Measurements from ENCODE around the gene NELFCD.
"Not testable (repeated sequence)": the region's sequence is repeated elsewhere in the genome, so short reads cannot be mapped to it uniquely, and the experiment has no call there.

The NELFCD gene

DNA sequence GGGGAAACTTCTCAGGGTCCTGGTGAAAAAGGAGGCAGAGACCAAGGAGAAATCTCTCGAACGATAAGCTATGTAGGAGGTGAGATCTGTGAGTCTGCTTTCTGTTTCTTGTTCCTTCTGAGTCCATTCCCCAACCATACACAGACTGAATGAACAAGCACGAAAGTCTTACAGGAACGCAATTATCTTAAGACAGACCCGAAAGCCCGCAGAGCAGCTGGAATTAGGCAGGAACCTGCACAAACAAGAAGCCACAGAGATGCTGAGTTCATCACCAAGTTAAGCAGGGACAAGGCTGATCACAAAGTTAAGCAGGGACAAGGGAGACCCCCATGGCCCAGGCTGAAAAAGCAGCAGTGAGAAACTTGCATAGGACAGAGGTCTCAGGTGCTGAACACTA, 21.4 kb upstream of the NELFCD start:
- TF ChIP-seq, protein P1, sequence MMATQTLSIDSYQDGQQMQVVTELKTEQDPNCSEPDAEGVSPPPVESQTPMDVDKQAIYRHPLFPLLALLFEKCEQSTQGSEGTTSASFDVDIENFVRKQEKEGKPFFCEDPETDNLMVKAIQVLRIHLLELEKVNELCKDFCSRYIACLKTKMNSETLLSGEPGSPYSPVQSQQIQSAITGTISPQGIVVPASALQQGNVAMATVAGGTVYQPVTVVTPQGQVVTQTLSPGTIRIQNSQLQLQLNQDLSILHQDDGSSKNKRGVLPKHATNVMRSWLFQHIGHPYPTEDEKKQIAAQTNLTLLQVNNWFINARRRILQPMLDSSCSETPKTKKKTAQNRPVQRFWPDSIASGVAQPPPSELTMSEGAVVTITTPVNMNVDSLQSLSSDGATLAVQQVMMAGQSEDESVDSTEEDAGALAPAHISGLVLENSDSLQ (IDR thresholded peaks at IDR 0.05), result no peak
- TF ChIP-seq LEF1 (IDR thresholded peaks at IDR 0.05; ENCODE audit: borderline replicate concordance) (no peak), FOXM1 (IDR thresholded peaks at IDR 0.05; ENCODE audit: borderline replicate concordance) (no peak), HDGF (IDR thresholded peaks at IDR 0.05; ENCODE audit: borderline replicate concordance) (no peak), ARNT (IDR thresholded peaks at IDR 0.05) (no peak), SUZ12 (IDR thresholded peaks at IDR 0.05) (no peak), TARDBP (IDR thresholded peaks at IDR 0.05) (no peak), FOXA1 (IDR thresholded peaks at IDR 0.05) (no peak), NFRKB (IDR thresholded peaks at IDR 0.05) (no peak), FOXK2 (IDR thresholded peaks at IDR 0.05) (no peak), CTBP1 (IDR thresholded peaks at IDR 0.05; ENCODE audit: borderline replicate concordance) (no peak), SP1 (IDR thresholded peaks at IDR 0.05) (no peak), L3MBTL2 (conservative IDR thresholded peaks at IDR 0.05) (no peak), ZNF384 (IDR thresholded peaks at IDR 0.05) (no peak), BHLHE40 (IDR thresholded peaks at IDR 0.05; ENCODE audit: borderline replicate concordance) (no peak), ELF4 (IDR thresholded peaks at IDR 0.05) (no peak)
- POLR2A ChIA-PET, result no interaction called here
- no peak for DNase-seq (ENCODE audit: extremely low spot score)
- CTCF ChIA-PET, result no interaction called here

GRCh38 chr20:58963060-58963584, 17.9 kb upstream of the NELFCD start:
- TF ChIP-seq NFRKB (IDR thresholded peaks at IDR 0.05), result no peak
- TF ChIP-seq TARDBP (IDR thresholded peaks at IDR 0.05), result no peak
- ChIA-PET CTCF (no interaction called here), POLR2A (no interaction called here)
- no peak for DNase-seq (ENCODE audit: extremely low spot score)

DNA sequence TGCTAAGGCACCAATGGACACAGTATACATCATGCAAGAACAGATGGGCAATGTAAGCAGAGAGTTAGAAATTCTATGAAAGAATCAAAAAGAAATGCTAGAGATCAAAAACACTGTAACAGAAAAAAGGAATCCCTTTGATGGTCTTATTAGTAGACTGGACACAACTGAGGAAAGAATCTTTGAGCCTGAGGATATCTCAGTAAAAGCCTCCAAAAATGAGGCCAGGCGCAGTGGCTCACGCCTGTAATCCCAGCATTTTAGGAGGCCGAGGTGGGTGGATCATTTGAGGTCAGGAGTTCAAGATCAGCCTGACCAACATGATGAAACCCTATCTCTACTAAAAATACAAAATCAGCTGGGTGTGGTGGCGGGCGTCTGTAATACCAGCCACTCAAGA, 17.1 kb upstream of the NELFCD start:
- POLR2A ChIA-PET; DNase-seq (ENCODE audit: extremely low spot score); CTCF ChIA-PET: not testable (repeated sequence)

- TF ChIP-seq TARDBP (IDR thresholded peaks at IDR 0.05) (no peak), NFRKB (IDR thresholded peaks at IDR 0.05) (no peak), FOXA1 (IDR thresholded peaks at IDR 0.05) (no peak), ARNT (IDR thresholded peaks at IDR 0.05) (no peak)
- TF ChIP-seq, protein P1 (IDR thresholded peaks at IDR 0.05), result no peak
- no peak for DNase-seq (ENCODE audit: extremely low spot score)
- ChIA-PET POLR2A (no interaction called here), CTCF (no interaction called here)
Observed at GRCh38 chr20:58965270-58966064, 15.6 kb upstream of the NELFCD start.

- CTCF ChIA-PET, result interaction anchor here (0.7 kb wide), 1 partner anchor 18 kb away, joined by 5 read pairs; no protein-coding TSS in a partner anchor
- no peak for DNase-seq (ENCODE audit: extremely low spot score)
- TF ChIP-seq ELF4 (IDR thresholded peaks at IDR 0.05) (no peak), ZNF384 (IDR thresholded peaks at IDR 0.05) (no peak), BHLHE40 (IDR thresholded peaks at IDR 0.05; ENCODE audit: borderline replicate concordance) (no peak), HDGF (IDR thresholded peaks at IDR 0.05; ENCODE audit: borderline replicate concordance) (no peak), FOXK2 (IDR thresholded peaks at IDR 0.05) (no peak), ARNT (IDR thresholded peaks at IDR 0.05) (no peak), FOXM1 (IDR thresholded peaks at IDR 0.05; ENCODE audit: borderline replicate concordance) (no peak)
- POLR2A ChIA-PET, result interaction anchor here (1.1 to 1.4 kb wide), 2 partner anchors 14 to 17 kb away, joined by 3 to 4 read pairs; no protein-coding TSS in a partner anchor
Observed at GRCh38 chr20:58967652-58968429, 13.2 kb upstream of the NELFCD start.

- TF ChIP-seq FOXA1 (IDR thresholded peaks at IDR 0.05) (no peak), ELF4 (IDR thresholded peaks at IDR 0.05) (no peak), FOXK2 (IDR thresholded peaks at IDR 0.05) (no peak), CTBP1 (IDR thresholded peaks at IDR 0.05; ENCODE audit: borderline replicate concordance) (no peak), L3MBTL2 (conservative IDR thresholded peaks at IDR 0.05) (no peak), HDGF (IDR thresholded peaks at IDR 0.05; ENCODE audit: borderline replicate concordance) (no peak), SP1 (IDR thresholded peaks at IDR 0.05) (no peak), FOXM1 (IDR thresholded peaks at IDR 0.05; ENCODE audit: borderline replicate concordance) (no peak), LEF1 (IDR thresholded peaks at IDR 0.05; ENCODE audit: borderline replicate concordance) (no peak)
- POLR2A ChIA-PET, result no interaction called here
- DNase-seq (ENCODE audit: extremely low spot score), result no peak
- CTCF ChIA-PET, result no interaction called here
Observed at GRCh38 chr20:58969439-58969838, 11.6 kb upstream of the NELFCD start.

GRCh38 chr20:58970146-58970545, 10.9 kb upstream of the NELFCD start:
- DNase-seq (ENCODE audit: extremely low spot score), result no peak
- POLR2A ChIA-PET, result no interaction called here

More at GRCh38 chr20:58970146-58970545, 10.9 kb upstream of the NELFCD start:
- TF ChIP-seq FOXK2 (IDR thresholded peaks at IDR 0.05) (no peak), LEF1 (IDR thresholded peaks at IDR 0.05; ENCODE audit: borderline replicate concordance) (no peak), NFRKB (IDR thresholded peaks at IDR 0.05) (no peak), SP1 (IDR thresholded peaks at IDR 0.05) (no peak), FOXM1 (IDR thresholded peaks at IDR 0.05; ENCODE audit: borderline replicate concordance) (no peak), BHLHE40 (IDR thresholded peaks at IDR 0.05; ENCODE audit: borderline replicate concordance) (no peak), SUZ12 (IDR thresholded peaks at IDR 0.05) (no peak), FOXA1 (IDR thresholded peaks at IDR 0.05) (no peak), ELF4 (IDR thresholded peaks at IDR 0.05) (no peak)
- TF ChIP-seq, protein P1 (IDR thresholded peaks at IDR 0.05), result no peak
- CTCF ChIA-PET, result no interaction called here

Measured in HEK293T (cell line).